Prostate gland (tissue), 1 donor: ENCODE data around the gene MAML3.

ENCODE experiments used
- POLR2A ChIP-seq: fragments of 450-650 bp; IDR thresholded peaks from one replicate; pipeline ENCODE4 v1.6.1; 2016; ENCODE audit warnings: antibody characterized with exemption, mild to moderate bottlenecking
- POLR2AphosphoS5 ChIP-seq: sonication (generic); formaldehyde crosslinking; IDR thresholded peaks from one replicate; pipeline ENCODE4 v1.6.1; 2017; ENCODE audit warnings: antibody characterized with exemption

GRCh38 chr4:140099983-140100382 lies 54.0 kb downstream of the MAML3 start:
- TF ChIP-seq POLR2AphosphoS5 (no peak), POLR2A (no peak)
